ENCODE results near the gene NR1I2.
A peak's percentile ranks its signal among the peaks of the same experiment; 100 is the strongest.

Gene NR1I2

DNA sequence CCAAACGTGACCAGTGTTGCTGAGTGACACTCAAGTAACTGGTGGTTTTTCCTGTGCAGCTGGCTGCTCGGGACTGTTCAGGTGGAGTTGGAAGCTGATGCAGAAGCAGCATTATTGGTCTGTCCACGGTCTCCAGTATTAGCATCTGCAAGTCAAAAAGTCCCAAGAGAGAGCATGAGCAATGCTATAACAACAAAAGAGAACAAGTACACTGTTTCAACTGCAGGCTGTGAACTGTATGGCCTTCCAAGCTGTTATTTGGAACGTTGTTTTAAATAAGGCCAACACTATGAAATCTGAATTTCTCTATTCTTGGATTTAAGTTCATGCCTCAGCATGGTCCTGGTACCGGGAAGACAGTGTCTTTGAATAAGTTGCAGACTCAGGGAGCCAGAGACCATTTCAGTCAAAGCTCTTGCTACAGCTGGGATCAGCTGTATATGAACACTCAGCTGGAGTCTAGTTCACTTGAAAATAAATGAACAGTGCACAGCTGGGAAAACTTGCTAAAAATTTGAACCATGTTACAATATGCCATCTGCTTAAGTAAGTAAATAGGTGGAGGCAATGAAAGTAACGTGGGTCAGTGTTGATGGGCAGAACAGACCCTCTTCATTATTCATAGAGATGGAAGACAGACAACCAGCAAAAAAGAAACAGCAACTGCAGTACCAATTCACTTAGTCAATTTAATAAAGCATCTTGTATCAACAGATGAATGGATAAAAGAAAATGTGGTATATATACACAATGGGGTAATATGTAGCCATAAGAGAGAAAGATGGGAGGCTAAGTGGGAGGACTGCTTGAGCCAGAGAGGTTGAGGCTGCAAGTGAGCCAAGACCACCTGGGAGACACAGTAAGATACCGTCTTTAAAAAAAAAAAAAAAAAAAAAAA, 45.1 kb downstream of the NR1I2 start:
- H3K4me1 ChIP-seq: no peaks in the 10 kb centered on the region
- no peak overlapping the region for H3K27ac ChIP-seq
- H3K27me3 ChIP-seq: no peaks in the 10 kb centered on the region
- H3K9ac ChIP-seq: no peak overlapping the region
- no peaks in the 10 kb centered on the region for H3K9me3 ChIP-seq (replicated peaks in 1 of 11)
- H3K4me3 ChIP-seq: no peak overlapping the region
- TF ChIP-seq Cebpa-rat (IDR thresholded peaks at IDR 0.05): no peak
- peaks cover 0 to 48% (median 5%) of the 10 kb centered on the region in 11 experiments; a peak in 11 of 22 replicates for H3K36me3 ChIP-seq
- peaks cover 0 to 33% (median 0%) of the 10 kb centered on the region in 11 experiments; a peak in 4 of 22 replicates for H4K20me1 ChIP-seq
- H3K4me2 ChIP-seq: no peak overlapping the region

DNA sequence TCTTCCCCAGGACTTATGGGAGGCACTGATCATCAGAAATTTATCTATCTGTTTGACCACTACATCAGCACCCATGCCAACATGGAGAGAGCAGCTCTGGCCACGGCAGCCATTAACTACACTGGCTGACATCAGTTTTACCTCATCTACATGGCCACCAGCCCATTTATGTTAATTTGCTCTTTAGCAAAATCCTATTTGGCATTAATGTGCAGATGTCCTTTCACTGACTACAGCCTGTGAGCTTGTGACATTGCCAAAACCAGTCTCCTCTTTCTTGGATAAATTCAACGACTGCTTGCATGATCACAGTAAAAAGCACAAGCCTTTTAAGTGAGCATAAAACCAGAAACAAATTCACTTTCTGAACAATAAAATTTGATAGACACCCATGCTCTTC, 47.5 kb downstream of the NR1I2 start:
- Histone ChIP-seq H3K27me3 (no peaks in the 10 kb centered on the region), H3K27ac (no peak overlapping the region), H3K4me3 (no peak overlapping the region), H4K20me1 (peaks cover 0 to 35% (median 0%) of the 10 kb centered on the region in 11 experiments; a peak in 4 of 22 replicates), H3K9ac (no peak overlapping the region), H3K4me2 (no peak overlapping the region), H3K9me3 (replicated peaks in 1 of 11) (no peaks in the 10 kb centered on the region), H3K4me1 (peaks cover 0 to 1% (median 0%) of the 10 kb centered on the region in 10 experiments; a peak in 2 of 20 replicates), H3K36me3 (peaks cover 0 to 55% (median 5%) of the 10 kb centered on the region in 11 experiments; a peak in 11 of 22 replicates)
- TF ChIP-seq Cebpa-rat (IDR thresholded peaks at IDR 0.05): no peak

DNA sequence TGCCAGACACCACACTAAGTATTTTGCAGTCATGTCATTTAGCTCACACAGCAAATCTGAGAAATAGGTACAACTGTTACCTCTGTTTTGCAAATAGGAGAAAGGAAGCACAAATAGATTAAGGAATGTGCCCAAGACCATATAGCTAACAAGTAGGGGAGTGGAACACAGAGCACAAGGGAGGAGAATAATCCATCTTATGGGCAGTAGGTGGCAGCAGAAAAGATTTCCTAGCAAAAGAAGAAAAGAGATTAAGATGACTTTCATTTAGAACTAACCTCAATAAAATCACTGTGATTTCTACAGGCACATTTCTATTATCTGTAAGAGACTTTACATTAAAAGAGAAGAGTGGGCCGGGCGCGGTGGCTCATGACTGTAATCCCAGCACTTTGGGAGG, 49.1 kb downstream of the NR1I2 start:
- peaks cover 0 to 51% (median 0%) of the 10 kb centered on the region in 11 experiments; a peak in 5 of 22 replicates for H4K20me1 ChIP-seq
- no peak overlapping the region for H3K9ac ChIP-seq
- no peaks in the 10 kb centered on the region for H3K27me3 ChIP-seq
- no peak for TF ChIP-seq Cebpa-rat (IDR thresholded peaks at IDR 0.05)
- no peaks in the 10 kb centered on the region for H3K9me3 ChIP-seq (replicated peaks in 1 of 11)
- H3K36me3 ChIP-seq: peaks cover 0 to 40% (median 0%) of the 10 kb centered on the region in 11 experiments; a peak in 9 of 22 replicates
- no peak overlapping the region for H3K4me3 ChIP-seq
- H3K4me2 ChIP-seq: no peak overlapping the region
- H3K4me1 ChIP-seq: peaks cover 0 to 17% (median 0%) of the 10 kb centered on the region in 10 experiments; a peak in 5 of 20 replicates
- no peak overlapping the region for H3K27ac ChIP-seq

DNA sequence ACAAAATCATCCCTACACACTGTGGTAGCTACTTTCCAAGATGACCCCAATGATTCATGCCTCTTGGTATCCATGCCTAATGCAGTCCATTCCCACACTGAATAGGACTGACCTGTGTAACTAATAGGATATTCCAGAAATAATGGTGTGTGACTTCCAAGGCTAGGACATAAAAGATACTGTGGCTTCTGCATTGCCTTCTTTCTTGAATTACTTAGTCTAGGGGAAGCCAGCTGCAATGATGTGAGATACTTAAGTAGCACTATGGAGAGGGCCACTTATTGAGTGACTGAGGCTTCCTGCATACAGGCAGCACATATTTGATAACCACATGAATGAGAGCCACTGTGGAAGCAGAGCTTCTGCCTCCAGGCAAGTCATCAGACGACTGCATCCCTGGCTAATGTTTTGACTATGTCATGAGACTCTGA, 50.1 kb downstream of the NR1I2 start:
- H3K27ac ChIP-seq: no peak overlapping the region
- H3K4me3 ChIP-seq: no peak overlapping the region
- no peak for TF ChIP-seq Cebpa-rat (IDR thresholded peaks at IDR 0.05)
- H3K4me1 ChIP-seq: peaks cover 0 to 21% (median 0%) of the 10 kb centered on the region in 10 experiments; a peak in 5 of 20 replicates
- H4K20me1 ChIP-seq: peaks cover 0 to 53% (median 0%) of the 10 kb centered on the region in 11 experiments; a peak in 5 of 22 replicates
- H3K4me2 ChIP-seq: no peak overlapping the region
- no peaks in the 10 kb centered on the region for H3K9me3 ChIP-seq (replicated peaks in 1 of 11)
- peaks cover 0 to 33% (median 0%) of the 10 kb centered on the region in 11 experiments; a peak in 5 of 22 replicates for H3K36me3 ChIP-seq
- no peak overlapping the region for H3K9ac ChIP-seq
- H3K27me3 ChIP-seq: no peaks in the 10 kb centered on the region

DNA sequence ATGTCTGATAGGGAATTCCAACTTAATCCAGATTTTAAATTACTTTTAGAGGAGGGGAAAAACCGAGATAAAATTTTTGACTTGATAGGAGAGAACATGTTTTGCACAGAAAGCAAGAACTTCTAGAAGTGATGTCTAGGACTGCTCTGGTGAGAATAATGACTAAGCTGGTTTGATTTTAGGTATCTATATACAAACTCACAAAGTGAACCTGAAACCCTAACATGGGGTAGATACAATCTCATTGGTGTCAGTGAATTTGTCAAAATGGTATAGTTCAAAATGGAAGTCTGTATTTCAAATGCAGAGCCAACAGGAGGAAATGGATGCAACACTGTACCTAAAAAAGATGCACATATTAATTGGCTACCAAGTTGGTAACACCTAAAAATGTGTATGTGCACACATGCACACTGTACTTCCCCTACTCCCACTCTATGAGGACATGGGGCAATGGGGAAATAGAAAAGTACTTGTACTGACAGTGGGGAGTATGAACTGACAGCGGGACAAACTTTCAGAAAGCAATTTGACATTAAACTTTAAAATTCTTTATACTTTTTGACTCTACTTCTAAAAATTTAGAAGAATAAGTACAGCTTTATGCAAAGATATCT, 53.0 kb downstream of the NR1I2 start:
- H3K36me3 ChIP-seq: peaks cover 0 to 46% (median 0%) of the 10 kb centered on the region in 11 experiments; a peak in 5 of 22 replicates
- H4K20me1 ChIP-seq: peaks cover 0 to 41% (median 0%) of the 10 kb centered on the region in 11 experiments; a peak in 4 of 22 replicates
- peak overlapping the region in 2 of 11 experiments; percentile 10 to 43; a peak in 4 of 22 replicates for H3K4me2 ChIP-seq
- TF ChIP-seq Cebpa-rat (IDR thresholded peaks at IDR 0.05): no peak
- H3K9ac ChIP-seq: no peak overlapping the region
- peaks cover 0 to 21% (median 0%) of the 10 kb centered on the region in 10 experiments; a peak in 5 of 20 replicates for H3K4me1 ChIP-seq
- peak overlapping the region in 1 of 11 experiments; percentile 13; a peak in 1 of 22 replicates for H3K27ac ChIP-seq
- no peaks in the 10 kb centered on the region for H3K27me3 ChIP-seq
- no peak overlapping the region for H3K4me3 ChIP-seq
- no peaks in the 10 kb centered on the region for H3K9me3 ChIP-seq (replicated peaks in 1 of 11)

DNA sequence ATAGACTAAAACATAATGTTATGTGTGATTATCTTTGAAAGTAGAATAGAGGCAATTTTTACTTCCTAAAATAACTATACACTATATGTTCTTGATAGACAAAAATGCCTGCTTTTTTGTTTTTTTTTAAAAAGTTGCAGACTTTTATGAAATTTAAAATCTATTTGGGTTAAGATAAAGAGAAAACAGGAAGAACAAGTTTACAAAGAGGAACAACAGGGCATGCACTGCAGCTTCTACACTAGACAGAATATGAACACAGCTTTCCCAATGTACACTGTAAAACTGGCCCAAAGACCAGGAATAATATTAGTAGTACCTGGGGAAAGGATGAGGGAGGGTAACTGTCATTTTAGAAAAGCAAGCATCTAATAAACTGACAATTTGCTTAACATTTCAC, 53.7 kb downstream of the NR1I2 start:
- Histone ChIP-seq H3K4me2 (peak overlapping the region in 2 of 11 experiments; percentile 10 to 60; a peak in 3 of 22 replicates), H3K4me3 (no peak overlapping the region), H4K20me1 (peaks cover 0 to 38% (median 0%) of the 10 kb centered on the region in 11 experiments; a peak in 4 of 22 replicates), H3K9me3 (replicated peaks in 1 of 11) (no peaks in the 10 kb centered on the region), H3K27me3 (no peaks in the 10 kb centered on the region), H3K4me1 (peaks cover 0 to 21% (median 0%) of the 10 kb centered on the region in 10 experiments; a peak in 5 of 20 replicates), H3K36me3 (peaks cover 0 to 53% (median 6%) of the 10 kb centered on the region in 11 experiments; a peak in 9 of 22 replicates), H3K27ac (0 out of 22 replicates have a peak overlapping the region, but pooled peaks of 1 of the 11 experiments have one; percentile 13), H3K9ac (no peak overlapping the region)
- no peak for TF ChIP-seq Cebpa-rat (IDR thresholded peaks at IDR 0.05)

DNA sequence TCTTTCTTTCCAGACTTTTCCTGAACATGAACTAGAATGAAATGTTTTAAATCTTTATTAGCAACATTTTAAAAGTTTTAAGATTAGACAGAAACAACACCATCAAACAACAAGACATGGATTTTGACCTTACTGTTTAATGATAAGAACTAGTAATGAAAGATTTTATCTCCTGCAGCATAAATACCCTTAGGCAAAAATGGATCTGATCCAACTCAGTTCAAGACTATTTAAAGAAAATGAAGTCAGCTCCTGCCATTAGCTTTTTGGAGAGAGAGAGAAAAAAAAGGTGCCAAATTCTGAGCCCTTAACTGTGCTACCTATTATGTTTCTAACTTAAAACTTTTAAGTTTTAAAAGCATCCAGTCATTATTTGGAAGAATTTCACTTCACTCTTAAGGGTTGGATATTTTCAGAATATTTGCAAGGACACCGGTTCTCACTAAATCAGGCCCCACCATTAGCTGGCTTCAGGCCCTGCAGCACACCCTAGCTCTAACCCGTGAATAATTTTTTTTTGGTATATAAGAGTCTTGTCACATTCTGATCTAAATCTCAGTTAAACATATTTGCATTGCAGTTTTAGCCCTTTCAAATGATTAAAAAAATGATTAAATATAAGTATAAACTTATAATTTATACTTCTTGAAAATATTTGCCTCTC, 60.0 kb downstream of the NR1I2 start:
- no peak for TF ChIP-seq Cebpa-rat (IDR thresholded peaks at IDR 0.05)
- peaks cover 0 to under 1% (median 0%) of the 10 kb centered on the region in 11 experiments; a peak in 2 of 22 replicates for H4K20me1 ChIP-seq
- H3K27me3 ChIP-seq: no peaks in the 10 kb centered on the region
- no peak overlapping the region for H3K27ac ChIP-seq
- H3K4me3 ChIP-seq: no peak overlapping the region
- no peak overlapping the region for H3K9ac ChIP-seq
- peaks cover 5 to 83% (median 16%) of the 10 kb centered on the region in 11 experiments; a peak in 17 of 22 replicates for H3K36me3 ChIP-seq
- no peaks in the 10 kb centered on the region; a peak in 1 of 20 replicates for H3K4me1 ChIP-seq
- H3K9me3 ChIP-seq (replicated peaks in 1 of 11): peaks cover 0 to 9% (median under 1%) of the 10 kb centered on the region in 11 experiments; a peak in 6 of 22 replicates
- no peak overlapping the region for H3K4me2 ChIP-seq

DNA sequence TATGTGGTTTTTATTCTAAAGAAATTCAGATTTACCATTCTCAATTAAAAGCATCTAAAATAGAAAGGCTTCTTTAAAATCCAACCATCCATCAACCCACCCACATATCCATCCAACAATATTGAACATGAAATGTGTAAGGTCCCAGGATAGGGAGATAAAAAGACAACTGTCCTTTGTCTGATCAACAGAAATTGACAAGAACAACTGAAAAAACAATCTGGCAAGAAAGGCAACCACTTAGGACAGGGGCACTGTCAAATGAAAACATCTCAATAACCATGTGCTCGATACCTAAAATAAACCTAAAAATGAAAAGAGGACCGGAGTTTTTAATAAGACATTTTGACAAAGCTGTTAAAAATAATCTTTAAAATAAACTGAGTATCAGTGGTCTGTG, 67.2 kb downstream of the NR1I2 start:
- peaks cover 0 to 15% (median 8%) of the 10 kb centered on the region in 11 experiments; a peak in 10 of 22 replicates for H3K9me3 ChIP-seq (replicated peaks in 1 of 11)
- no peak overlapping the region for H3K4me3 ChIP-seq
- H3K27me3 ChIP-seq: no peaks in the 10 kb centered on the region
- no peaks in the 10 kb centered on the region; a peak in 1 of 22 replicates for H4K20me1 ChIP-seq
- H3K36me3 ChIP-seq: peaks cover 0 to 68% (median 0%) of the 10 kb centered on the region in 11 experiments; a peak in 8 of 22 replicates
- H3K4me1 ChIP-seq: no peaks in the 10 kb centered on the region; a peak in 1 of 20 replicates
- H3K27ac ChIP-seq: no peak overlapping the region
- TF ChIP-seq Cebpa-rat (IDR thresholded peaks at IDR 0.05): no peak
- H3K4me2 ChIP-seq: no peak overlapping the region
- no peak overlapping the region for H3K9ac ChIP-seq
